DMS153 treated with DMSO at 0.1 percent for 48 hours (cell line): ENCODE results near the gene PPP1R2.
A peak's percentile ranks its signal among the peaks of the same experiment; 100 is the strongest.

ENCODE experiments used
- DNase-seq: peaks from one replicate; lab custom pipeline; 2025; ENCODE audit not compliant: unreplicated experiment; lab: John Stamatoyannopoulos, UW

Gene PPP1R2

DNA sequence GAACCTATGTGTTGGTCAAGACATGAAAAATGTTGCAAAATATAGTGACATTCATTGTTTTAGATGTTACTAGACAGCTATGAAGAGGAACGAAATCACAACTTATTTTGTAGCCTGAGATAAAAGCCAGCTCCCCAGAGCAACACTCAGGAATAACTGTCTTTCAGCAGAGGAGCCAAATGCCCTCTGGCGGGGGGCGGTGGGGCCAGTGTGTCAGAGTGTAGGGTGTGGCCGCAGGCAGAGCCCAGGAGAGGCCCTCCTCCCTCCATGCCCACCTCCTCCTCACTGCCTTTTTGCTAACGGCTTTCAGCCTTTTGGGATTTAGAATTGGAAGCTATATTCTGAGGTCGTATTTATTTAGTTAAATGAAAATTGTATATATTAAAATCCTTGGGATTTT, 23.7 kb upstream of the PPP1R2 start:
- DNase-seq, result no peak

DNA sequence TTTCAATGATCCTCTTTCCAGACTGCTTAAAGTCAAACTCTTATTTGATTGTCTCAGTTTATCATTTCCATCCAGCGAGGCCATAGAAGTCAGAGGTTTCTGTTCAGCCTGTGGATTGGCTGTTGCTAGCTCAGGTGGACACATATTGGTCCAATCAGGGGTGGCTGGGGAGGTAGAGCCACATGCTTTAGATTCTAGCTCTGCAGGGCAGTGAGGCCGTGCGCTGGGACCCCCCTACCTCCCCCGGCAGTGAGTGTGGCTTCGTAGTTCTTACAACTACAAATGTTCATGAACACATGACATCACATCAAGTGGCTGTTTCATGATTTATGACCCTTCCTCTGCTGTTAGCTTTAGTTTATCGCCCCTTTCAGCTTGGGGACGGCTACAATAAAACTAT, 22.6 kb upstream of the PPP1R2 start:
- DNase-seq, result no peak

DNA sequence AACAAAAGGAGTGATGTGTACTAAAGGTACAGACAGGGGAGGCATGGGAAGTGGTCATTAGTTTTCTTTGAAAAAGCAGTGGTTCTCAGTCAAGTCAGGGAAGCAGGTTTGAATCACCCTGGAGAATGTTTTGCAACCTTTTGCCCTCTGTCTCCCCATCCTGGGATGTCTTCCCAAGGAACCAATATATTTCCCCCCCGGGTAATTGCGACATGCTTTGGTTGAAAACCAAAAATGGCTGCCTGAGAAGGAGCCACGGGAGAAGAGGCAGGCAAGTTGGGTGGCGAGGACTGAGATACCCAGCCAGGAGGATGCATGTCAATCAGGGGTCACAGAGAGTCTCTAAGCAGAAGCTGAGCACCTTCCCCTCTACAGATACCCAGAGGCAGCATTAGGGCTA, 20.2 kb upstream of the PPP1R2 start:
- no peak for DNase-seq

DNA sequence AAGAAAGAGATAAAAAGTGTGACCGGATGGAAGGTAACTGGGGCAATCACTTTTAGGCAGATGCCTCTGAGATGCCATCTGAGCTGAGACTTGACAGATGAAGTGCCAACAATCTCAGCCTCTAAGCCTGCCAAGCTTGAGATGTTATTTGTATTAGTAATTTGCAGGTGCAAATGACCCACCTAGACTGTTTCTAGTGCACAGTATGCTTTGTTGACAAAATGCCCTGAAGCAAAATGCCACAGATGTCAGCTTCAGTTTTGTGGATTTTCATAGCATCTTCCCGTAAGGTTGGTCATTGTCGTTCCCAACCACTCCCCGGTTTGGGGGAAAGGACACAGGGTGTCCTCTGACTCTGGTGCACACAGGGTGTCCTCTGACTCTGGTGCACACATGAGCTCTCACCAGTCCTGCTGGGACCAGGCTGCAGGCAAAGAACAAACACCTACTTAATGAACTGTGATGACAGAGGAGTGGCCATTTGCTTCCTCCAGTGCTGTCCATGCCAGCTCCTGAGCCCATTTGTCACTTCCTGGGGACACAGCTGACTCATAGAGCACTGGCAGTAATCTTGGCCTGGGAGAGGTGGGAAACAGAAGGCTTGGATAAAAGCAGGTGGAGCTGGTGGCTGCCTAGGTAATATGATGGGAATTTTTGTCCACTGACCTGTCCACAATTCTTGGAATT, 16.7 kb upstream of the PPP1R2 start:
- no peak for DNase-seq

DNA sequence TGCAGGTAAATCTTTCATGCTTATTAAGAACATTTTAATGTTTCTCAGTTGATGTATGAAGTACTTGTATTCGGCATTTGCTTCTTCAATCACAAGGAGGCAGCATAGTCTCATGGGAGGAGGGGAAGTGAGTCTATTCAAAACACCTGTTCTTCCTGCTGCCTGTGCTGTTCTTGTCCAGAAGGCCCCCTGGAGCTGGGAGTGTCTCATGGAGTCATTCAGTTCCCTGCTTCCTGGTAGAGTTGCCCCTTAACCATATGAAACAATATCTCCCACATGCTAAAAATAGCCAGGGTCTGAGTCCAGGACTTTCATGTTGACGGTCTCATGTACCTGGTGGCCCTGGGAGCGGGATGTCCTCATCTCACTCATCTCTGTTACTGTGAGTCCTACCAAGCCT, 15.5 kb upstream of the PPP1R2 start:
- DNase-seq, result peak; percentile 28

DNA sequence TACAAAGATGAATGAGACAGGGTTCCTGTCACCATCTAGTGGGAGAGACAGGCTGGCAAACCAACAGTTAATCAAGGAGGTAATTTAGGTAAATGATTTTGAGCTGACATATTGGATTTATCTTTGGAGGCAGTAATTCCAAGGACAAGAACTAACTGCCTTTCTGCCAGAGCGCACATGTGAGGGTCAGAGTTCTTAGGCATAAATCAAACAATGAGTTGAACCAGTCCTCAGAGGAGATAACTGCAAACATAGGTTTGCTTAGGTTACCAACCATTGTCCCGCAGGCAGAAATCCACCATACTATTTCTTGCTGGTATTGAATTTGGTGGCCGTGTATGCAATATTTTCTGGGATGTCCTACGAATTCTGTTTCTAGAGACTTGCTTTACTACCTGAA, 14.2 kb upstream of the PPP1R2 start:
- no peak for DNase-seq

DNA sequence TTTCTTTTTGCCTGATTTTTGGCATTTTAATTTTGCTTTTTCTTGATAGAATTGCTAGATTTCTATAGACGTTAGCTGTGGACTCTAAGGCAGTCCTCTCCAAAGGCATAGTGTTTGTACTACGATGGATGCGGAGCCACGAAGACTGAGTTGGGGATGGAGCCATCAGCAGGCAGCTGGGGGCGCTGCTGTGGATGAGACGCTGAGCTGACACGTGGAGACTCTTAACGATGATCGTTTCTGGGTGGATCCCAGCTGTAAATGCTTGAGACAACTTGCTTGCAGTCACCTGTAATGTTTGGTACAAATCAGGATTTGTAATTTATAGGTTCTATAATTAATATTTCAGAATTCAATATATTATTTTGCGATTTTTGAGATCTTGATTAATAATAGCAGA, 13.3 kb upstream of the PPP1R2 start:
- DNase-seq, result no peak

DNA sequence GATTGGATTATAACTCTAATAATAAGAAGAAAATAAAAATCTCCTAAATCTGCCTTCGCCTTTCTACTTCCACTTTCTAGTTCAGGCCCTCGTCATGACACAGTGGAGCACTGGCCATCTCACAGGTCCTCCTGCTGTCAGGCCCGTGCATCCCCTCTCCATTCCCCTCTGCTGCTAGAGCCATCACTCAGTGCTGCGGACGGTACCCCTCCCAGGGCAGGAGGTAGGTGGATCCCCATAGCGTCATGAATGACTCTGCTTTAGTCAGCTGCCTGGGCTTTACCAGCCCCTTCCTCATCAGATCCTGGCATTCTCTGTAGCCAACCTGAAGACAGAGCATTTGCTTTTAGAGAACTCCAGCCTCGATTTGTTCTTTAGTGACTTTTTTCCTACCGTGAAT, 12.0 kb upstream of the PPP1R2 start:
- DNase-seq, result no peak

DNA sequence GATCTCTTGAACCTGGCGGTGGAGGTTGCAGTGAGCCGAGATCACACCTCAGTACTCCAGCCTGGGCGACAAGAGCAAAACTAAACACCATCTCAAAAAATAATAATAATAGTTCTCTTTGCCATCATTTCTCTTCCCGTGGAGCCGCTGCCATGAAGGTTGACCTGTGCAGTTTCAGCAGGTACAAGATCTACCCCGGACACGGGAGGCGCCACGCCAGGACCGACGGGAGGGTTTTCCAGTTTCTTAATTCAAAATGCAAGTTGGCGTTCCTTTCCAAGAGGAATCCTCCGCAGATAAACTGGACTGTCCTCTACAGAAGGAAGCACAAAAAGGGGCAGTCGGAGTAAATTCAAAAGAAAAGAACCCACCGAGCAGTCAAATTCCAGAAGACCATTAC, 11.3 kb upstream of the PPP1R2 start:
- DNase-seq, result no peak

DNA sequence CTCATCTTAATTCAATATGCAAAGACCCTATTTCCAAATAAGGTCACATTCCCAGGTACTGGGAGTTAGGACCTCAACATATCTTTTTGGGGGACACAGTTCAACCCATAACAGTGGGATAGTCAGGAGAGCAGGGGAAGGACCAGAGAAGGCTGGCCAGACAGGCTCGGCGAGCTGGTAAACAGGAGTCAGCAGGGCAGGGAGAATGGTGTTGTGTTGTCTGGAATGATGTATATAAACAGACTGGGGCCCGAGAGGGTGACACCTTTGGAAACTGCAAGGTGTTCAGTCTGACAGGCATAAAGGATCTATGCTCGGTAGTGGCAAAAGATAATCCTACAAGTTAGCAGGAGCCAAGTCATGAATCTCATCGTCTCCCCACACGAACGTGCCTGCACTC, 10.1 kb upstream of the PPP1R2 start:
- no peak for DNase-seq

DNA sequence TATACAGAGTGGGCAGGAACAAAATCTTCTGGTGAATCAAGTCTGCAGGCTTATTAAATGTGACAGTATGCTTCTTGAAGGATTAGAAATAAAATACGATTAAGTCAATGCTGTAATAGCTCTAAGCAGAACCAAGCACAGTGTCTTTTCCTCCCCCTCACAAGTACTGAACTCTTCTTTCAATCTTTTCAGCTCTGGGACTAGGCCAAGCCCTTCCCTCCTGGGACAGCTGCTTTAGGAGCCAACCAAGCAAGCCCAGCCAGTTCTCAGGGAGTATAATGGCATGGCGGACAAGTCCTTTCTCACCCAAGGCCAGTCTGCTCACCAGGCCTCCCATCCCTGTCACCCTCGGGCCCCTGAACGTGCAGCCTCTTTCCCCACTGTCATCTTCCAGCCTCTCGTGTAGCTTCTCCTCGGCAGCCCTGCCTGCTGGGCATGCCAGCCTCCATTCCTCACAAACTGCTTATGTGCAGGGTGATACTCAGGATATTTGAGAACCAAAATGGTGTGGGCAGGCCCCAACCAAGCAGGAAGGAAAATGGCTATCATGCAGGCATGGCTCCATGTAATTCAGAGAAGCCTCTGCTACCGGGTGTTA, 8.4 kb upstream of the PPP1R2 start:
- DNase-seq, result no peak

DNA sequence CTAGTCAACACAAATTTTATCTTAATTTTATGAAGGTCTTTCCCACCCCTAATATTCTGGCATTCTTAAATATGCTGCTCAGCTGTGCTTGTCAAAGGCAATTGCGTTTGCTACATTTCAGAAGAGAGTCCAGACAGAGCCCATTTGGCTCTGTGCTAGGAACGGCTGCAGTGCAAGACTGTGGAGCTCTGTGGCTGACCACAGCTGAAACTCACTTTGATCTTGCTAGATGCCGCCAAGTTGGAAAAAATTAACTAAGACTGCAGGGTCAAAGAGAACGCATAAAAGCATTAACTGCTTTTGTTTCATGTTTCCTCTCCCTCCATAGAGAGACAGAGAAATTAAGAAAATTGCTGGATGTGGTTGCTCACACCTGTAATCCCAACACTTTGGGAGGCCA, 7.6 kb upstream of the PPP1R2 start:
- no peak for DNase-seq

DNA sequence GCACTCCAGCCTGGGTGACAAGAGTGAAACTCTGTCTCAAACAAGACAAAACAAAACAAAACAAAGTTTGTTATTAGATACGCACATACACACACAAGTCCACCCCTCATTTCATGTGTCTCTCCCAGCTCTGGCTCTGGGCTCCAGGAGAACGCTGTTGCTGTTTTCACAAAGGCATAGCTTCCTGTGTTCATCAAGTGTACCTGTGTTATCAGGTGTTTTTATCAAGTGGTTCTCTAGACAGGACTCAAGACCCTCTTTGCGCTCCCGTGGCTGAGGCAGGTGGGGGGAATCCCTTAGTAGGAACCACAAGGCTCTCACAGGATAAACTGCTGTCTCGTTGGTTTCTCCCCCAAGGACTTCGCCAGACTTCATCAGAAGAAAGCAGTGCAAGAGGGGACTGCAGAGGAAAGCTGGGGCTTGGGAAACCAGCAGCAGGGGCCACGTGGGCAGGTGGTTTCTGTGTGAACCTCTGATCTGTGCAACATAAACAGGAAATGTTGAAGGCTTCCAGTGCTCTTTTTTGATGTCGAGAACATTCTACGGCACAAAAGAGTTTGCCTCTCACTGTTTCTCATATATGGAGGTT, 6.9 kb upstream of the PPP1R2 start:
- DNase-seq, result no peak

DNA sequence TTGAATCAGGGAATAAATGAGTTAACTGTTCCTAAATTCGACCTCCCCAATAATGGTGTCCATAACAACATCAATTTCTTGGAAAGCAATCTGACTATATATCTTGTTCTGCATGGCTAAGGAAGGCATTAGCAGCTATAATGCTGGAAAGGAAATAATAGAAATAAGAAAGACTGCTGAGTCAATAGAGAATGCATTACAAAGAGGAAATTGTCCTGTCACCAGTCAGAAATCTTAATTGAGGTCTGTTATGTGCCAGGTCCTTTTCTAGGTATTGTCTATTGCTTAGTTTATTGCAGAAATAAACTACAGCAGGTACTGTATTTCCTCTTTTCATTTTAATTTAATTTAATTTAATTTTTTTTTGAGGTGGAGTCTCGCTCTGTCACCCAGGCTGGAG, 5.9 kb upstream of the PPP1R2 start:
- DNase-seq, result no peak

DNA sequence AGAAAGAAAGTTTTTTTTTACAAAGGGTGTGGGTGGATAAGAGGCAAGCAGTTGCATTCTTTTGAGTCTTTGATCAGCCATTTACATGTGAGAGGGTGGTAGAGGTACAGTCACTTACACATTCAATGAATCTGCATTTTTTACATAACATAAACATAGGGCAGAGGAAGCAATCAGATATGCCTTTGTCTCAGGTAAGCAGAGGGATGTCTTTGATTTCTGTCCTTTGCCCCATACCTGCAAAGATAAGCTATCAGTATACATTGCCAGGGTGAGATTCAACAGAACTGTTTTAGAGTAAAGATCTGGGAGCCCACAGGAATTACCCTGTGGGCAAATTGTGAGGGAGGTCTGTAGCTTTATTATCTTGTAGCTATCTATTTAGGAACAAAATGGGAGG, 5.4 kb upstream of the PPP1R2 start:
- no peak for DNase-seq

DNA sequence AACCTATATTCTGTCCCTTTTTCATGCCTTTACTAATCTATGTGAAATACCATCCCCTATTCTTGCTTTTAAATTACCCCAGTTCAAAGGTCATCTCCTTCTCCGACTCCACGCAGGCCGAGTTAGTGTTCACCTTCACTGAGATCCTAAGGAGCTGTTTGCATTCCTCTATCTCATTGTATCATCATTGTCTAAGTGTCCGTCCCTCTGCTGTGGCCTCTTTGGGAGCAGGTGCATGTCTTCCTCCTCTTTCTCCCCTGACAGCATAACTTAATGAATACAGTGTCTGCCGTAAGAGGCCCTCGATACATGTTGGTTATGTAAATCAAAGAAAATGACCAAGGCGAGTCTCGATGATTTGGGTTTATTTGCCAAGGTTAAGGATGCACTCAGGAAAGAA, 4.9 kb upstream of the PPP1R2 start:
- DNase-seq, result no peak

DNA sequence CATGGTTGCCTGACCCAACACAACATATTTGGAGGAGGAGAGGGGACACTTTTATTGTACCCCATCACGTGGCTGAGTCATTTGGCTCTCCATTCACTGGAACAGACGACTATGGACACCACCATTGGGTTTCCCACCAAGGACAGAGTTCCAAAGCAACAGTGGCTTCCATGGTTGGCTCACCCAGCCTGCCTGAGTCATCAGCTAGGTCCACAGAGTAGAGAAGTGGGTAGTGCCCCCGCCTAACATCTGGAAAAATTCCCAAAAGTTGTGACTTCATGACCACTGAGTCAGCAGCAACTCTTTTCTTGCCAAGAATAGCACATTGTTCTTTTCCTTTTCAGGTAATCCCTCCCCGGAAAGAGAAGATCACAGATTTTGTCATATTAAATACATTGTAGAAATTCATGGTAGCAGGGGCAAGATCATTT, 3.0 kb upstream of the PPP1R2 start:
- no peak for DNase-seq

DNA sequence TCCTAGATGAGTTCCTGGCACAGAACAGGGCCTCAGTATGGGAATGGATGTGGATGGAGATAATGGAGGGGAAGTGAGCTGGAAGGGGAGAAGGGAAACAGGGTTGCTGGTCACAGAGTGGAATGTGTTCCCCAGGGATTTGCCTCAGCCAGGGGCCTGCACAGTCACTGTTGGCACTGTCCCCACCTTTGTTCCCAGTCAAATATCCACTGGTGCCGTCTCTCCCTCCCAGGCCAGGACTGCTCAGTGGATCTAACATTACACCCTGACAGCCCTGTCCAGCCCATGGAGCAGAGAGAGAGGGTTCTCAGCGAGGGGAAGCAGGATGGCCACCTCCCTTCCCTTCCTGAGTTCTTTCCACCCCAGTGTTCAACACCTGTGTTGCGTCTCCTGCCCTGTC, 1.5 kb upstream of the PPP1R2 start:
- DNase-seq, result no peak

DNA sequence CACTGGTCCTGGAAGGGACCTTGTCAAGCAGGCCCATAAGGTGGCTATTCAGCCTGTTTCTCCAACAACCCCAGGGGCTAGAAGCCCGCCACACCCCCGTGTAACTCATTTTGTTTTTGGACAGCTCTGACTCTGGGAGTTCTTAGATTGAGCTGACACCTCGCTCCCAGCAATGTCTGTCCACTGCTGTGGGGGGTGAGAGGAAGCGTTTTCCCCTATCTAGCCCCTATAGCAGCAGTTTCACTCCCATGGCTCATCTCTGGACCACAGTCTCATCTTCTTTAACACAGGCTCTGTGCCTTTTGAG, 1.1 kb upstream of the PPP1R2 start:
- no peak for DNase-seq

DNA sequence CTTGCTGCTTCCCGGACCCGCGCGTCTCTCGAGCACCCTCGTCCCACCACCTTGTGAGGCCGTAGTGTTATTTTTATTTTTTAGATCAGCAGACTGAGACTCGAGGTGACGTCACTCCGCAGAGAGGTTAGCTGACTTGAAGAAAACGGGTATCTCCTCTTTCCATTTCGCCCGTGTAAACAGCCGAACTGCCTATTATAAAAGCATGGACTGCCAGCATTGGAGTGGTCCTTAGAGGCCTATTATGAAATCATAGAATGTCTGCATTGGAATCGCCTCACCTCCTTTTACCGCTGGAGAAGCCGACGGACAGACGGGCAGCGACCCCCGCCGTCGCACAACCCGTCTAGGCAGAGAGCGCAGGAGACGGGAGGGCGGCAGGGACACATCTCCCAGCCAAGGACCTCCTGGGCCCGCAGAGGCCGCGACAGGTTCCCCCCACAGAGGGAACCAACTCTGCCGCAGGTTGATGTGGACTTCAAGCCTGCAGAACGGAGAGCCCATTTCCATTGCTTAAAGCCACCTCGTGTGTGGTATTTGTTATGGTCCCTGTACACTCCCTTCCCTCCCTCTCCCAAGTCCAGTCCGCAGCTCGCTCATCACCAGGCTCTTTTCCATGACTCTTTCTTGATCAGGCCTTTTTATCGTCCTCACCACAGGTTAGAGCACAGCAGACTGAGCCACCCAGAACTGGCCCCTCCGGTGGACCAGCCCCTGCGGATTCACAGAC, 540 bp upstream of the PPP1R2 start:
- peak; percentile 69 for DNase-seq

DNA sequence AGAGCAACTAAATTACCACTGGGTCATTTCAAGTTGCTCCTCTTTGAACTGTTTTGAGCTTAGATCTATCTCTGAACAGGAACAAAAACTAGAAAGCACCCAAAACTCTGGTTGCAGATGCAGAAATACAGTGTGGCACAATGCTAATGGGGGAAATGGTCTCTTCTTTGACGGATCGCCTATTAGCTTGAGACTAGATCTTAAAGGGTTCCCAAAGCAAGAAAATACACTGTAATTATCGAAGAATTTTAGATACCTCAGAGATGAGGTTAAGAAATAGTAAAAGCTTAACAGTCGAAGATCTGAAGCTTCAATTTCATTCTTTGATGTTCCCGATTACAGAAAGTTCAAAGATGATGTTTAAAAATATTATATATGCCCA, 818 bp downstream of the PPP1R2 start:
- DNase-seq, result no peak

DNA sequence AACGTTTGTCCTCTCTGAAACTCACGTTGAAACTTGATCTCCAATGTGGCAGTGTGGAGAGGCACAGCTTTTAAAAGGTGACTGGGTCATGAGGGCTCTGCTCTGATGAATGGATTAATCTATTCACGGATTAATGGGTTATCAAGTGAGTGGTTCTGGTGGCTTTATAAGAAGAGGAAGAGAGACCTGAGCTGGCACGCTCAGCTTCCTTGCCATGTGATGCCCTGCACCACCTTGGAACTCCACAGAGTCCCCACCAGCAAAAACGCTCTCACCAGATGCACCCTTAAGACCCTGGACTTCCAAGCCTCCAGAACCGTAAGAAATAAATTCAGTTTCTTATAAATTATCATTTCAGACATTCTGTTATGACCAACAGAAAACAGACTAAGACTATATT, 2.6 kb downstream of the PPP1R2 start:
- DNase-seq, result no peak
